SHP77 (cell line): ENCODE measurements around the gene CAMSAP1.

Experiments used
- DNase-seq, 2 experiments: peaks; one replicate each; lab custom pipeline; 2025; lab: John Stamatoyannopoulos, UW

CAMSAP1 gene

DNA sequence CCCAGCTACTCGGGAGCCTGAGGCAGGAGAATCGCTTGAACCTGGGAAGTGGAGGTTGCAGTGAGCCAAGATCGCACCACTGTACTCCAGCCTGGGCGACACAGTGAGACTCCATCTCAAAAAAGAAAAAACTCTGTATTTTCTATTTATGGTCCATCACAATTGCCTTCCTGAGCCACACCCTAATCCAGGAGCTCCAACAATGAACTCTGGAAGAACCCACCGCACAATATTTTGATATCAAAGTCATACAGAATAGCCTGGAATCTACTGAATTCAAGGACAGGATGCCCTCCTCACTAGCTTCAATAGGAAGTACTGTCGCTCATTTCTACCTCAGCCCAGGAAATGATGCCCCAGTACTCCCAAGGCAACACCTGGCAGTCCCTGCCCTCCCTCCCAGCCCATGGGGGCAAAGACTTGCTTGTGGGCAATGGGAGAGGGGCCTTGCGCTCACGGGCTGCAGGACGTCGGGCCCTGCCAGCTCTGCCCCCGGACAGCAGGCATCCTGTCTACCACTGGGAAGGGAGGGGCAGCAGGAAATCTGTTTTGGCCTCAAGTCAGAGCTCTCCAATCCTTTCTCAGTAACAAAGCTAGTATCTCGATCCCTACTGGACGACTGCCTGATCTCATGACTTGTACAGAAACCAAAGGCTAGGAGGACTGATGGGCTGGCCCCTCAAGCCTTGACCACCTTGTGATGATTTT is 34.1 kb upstream of the CAMSAP1 start:
- no peak for DNase-seq

- DNase-seq = no peak
These were observed 32.3 kb upstream of the CAMSAP1 start for GRCh38 chr9:135939351-135940265.

GRCh38 chr9:135937521-135938489 is 30.5 kb upstream of the CAMSAP1 start:
- no peak for DNase-seq

DNA sequence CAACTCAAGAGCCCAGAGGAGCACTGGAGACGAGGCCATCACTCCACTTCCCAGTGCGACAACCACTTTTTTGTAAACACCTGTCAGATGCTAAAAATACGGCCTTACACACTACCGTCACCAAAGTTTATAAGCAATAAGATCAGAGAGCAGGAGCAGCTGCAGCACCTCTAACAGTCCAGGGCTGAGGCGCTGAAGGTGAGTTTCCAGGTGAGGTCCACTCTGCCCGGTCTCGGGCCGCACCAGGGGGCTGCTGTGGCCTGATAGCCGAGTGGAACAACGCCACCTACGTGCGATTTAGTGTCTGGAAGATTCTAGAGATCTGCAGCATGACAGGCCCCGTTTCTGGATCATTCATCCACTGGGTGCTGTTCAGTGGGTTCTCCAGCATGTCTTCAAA is 25.8 kb upstream of the CAMSAP1 start:
- DNase-seq = no peak

- no peak for DNase-seq
These were observed 25.3 kb upstream of the CAMSAP1 start for GRCh38 chr9:135932656-135933055.

DNA sequence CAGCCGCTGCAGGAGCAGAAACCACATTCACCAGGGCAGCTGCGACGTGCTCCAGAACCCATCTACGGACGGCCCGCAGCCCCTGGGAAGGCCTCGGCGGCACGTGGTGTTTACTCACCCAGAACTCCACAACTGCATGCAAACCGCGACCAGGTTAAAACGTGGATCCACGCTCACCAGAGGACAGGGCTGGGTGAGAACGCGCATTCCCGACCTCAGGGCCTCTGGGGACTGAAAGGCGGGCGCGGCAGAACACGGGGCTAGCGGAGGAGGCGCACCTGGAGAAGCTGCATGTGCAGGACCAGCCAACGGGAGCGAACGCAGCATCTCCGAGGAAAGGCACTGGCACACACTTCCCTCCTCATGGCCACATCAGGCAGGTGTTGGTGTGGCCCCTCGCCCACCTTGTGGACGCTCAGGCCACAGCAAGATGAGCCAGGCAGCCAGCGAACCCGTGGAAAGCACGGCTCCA is 24.0 kb upstream of the CAMSAP1 start:
- DNase-seq = no peak

GRCh38 chr9:135930446-135931345 is 23.4 kb upstream of the CAMSAP1 start:
- DNase-seq = no peak

GRCh38 chr9:135929656-135930445 is 22.5 kb upstream of the CAMSAP1 start:
- no peak for DNase-seq

- no peak for DNase-seq
These were observed 21.6 kb upstream of the CAMSAP1 start for GRCh38 chr9:135928731-135929655.

- DNase-seq = no peak
These were observed 20.9 kb upstream of the CAMSAP1 start for GRCh38 chr9:135928074-135928730.

GRCh38 chr9:135927195-135928013 is 20.1 kb upstream of the CAMSAP1 start:
- no peak for DNase-seq

- DNase-seq = no peak
These were observed 19.3 kb upstream of the CAMSAP1 start for GRCh38 chr9:135926402-135927194.

GRCh38 chr9:135925496-135926133 is 18.3 kb upstream of the CAMSAP1 start:
- no peak for DNase-seq

- DNase-seq = no peak
These were observed 17.4 kb upstream of the CAMSAP1 start for GRCh38 chr9:135924628-135925338.

- no peak for DNase-seq
These were observed 16.2 kb upstream of the CAMSAP1 start for GRCh38 chr9:135923508-135923907.
